HG03139 (cell line): ENCODE measurements around the gene FCER2.
"Not testable (repeated sequence)": the region's sequence is repeated elsewhere in the genome, so short reads cannot be mapped to it uniquely, and the experiment has no call there.

ENCODE experiments used
- ATAC-seq: cut with Tn5 transposase; IDR thresholded peaks from one replicate; pipeline ENCODE4 v1.9.1; 2021; ENCODE audit not compliant: unreplicated experiment

Gene FCER2

GRCh38 chr19:7701654-7702457, at the start of gene FCER2:
FCER2 (minus strand) TSS chr19:7702131; CDS start chr19:7699760, 2,371 bp downstream.
- ATAC-seq, result peak; percentile 37

- no peak for ATAC-seq
Measured at GRCh38 chr19:7751157-7751783, 49.3 kb upstream of the FCER2 start.

- ATAC-seq, result no peak
Measured at GRCh38 chr19:7748756-7749155, 46.8 kb upstream of the FCER2 start.

GRCh38 chr19:7748171-7748570, 46.2 kb upstream of the FCER2 start:
- ATAC-seq, result no peak

- no peak for ATAC-seq
Measured at GRCh38 chr19:7746903-7747884, 45.3 kb upstream of the FCER2 start, which contains the start of gene CD209. CD209 (minus strand) TSS chr19:7747534; CDS start chr19:7747511, 23 bp downstream.

- not testable (repeated sequence) for ATAC-seq
Measured at GRCh38 chr19:7746306-7746705, 44.4 kb upstream of the FCER2 start.

GRCh38 chr19:7744871-7745650, 43.1 kb upstream of the FCER2 start:
- no peak for ATAC-seq

- ATAC-seq, result no peak
Measured at GRCh38 chr19:7744199-7744786, 42.4 kb upstream of the FCER2 start.

- peak; percentile 63 for ATAC-seq
Measured at GRCh38 chr19:7743425-7743841, 41.5 kb upstream of the FCER2 start.

- ATAC-seq, result no peak
Measured at GRCh38 chr19:7742991-7743390, 41.1 kb upstream of the FCER2 start.

- no peak for ATAC-seq
Measured at GRCh38 chr19:7742575-7742974, 40.6 kb upstream of the FCER2 start.

- no peak for ATAC-seq
Measured at GRCh38 chr19:7740682-7741054, 38.7 kb upstream of the FCER2 start.

- no peak for ATAC-seq
Measured at GRCh38 chr19:7739801-7740681, 38.1 kb upstream of the FCER2 start.

GRCh38 chr19:7739211-7739755, 37.4 kb upstream of the FCER2 start:
- ATAC-seq, result no peak

GRCh38 chr19:7738023-7738422, 36.1 kb upstream of the FCER2 start:
- no peak for ATAC-seq

GRCh38 chr19:7737215-7737614, 35.3 kb upstream of the FCER2 start:
- ATAC-seq, result no peak

GRCh38 chr19:7736148-7736547, 34.2 kb upstream of the FCER2 start:
- ATAC-seq, result no peak

GRCh38 chr19:7734220-7735203, 32.6 kb upstream of the FCER2 start:
- ATAC-seq, result no peak
